Mammary epithelial cell (primary cell): Measurements from ENCODE around the gene WDR64.

Source experiments
- EZH2 ChIP-seq: IDR thresholded peaks from 2 replicates; pipeline ENCODE4 v1.6.1; 2012; ENCODE audit warnings: low read length, inconsistent platforms, borderline replicate concordance
- TF ChIP-seq, protein P1 (sequence below), 2 donors: IDR thresholded peaks in 1 of 2; conservative IDR thresholded peaks in 1 of 2; 2 replicates each; pipeline ENCODE4 v1.5.1; 2011 to 2012; ENCODE audit warnings: inconsistent platforms in 2 of 2, low read length in 2 of 2, mild to moderate bottlenecking in 2 of 2, control low read depth in 1 of 2, low read depth in 1 of 2; ENCODE audit not compliant: insufficient read depth in 1 of 2; ENCODE audit errors: extremely low read depth in 1 of 2

DNA sequence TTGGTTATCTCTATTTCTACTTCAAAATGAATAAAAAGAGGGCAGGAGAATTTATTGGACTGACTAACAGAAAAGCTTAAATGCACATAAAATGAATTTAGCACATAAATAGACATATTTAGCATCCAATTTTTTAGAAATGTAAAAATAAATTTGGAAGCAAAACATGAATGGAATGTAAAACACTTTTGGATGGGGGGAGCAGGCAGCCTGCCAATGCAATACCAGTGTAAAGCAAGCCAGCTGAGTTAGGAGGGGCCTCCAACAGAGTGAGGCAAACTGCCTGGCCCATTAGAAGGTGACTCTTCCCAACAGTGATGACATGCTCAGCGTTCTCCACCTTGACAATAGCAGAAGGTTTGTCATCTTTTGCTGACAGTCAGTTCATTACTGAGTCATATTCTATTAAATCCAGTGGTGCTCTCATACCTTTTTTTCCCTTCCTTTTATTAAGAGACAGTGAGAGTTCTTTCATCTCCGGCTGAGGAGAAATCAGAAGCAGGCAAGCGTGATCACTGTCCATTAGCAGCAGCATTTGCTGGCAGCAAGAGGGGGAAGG is 176.5 kb downstream of the WDR64 start:
- TF ChIP-seq, protein P1, sequence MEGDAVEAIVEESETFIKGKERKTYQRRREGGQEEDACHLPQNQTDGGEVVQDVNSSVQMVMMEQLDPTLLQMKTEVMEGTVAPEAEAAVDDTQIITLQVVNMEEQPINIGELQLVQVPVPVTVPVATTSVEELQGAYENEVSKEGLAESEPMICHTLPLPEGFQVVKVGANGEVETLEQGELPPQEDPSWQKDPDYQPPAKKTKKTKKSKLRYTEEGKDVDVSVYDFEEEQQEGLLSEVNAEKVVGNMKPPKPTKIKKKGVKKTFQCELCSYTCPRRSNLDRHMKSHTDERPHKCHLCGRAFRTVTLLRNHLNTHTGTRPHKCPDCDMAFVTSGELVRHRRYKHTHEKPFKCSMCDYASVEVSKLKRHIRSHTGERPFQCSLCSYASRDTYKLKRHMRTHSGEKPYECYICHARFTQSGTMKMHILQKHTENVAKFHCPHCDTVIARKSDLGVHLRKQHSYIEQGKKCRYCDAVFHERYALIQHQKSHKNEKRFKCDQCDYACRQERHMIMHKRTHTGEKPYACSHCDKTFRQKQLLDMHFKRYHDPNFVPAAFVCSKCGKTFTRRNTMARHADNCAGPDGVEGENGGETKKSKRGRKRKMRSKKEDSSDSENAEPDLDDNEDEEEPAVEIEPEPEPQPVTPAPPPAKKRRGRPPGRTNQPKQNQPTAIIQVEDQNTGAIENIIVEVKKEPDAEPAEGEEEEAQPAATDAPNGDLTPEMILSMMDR (conservative IDR thresholded peaks at IDR 0.05 in 1 of 2, IDR thresholded peaks at IDR 0.05 in 1 of 2; ENCODE audit: extremely low read depth in 1 of 2, insufficient read depth in 1 of 2, low read depth in 1 of 2, low read length in 2 of 2) = no peak
- no peak for TF ChIP-seq EZH2
